Endothelial cell (in vitro differentiated cells): ENCODE measurements around the gene ST3GAL2. TPM values are rescaled to one million over a fixed set of nuclear protein-coding genes. Genes with fewer than 3 reads are reported as not detected.

Source experiments
- DNase-seq: peaks from one replicate; pipeline ENCODE4 v3.0.0; 2021; ENCODE audit warnings: low spot score
- H3K27ac Mint-ChIP-seq: one replicate; pipeline ENCODE4 v1.8.0; 2021; ENCODE audit warnings: mixed read lengths, inconsistent platforms; ENCODE audit not compliant: unreplicated experiment
- H3K27me3 Mint-ChIP-seq: one replicate; pipeline ENCODE4 v1.8.0; 2021; ENCODE audit warnings: mild to moderate bottlenecking, moderate library complexity, mixed read lengths, inconsistent platforms; ENCODE audit not compliant: unreplicated experiment
- H3K36me3 Mint-ChIP-seq: one replicate; pipeline ENCODE4 v1.8.0; 2021; ENCODE audit warnings: mild to moderate bottlenecking, low read depth, mixed read lengths, inconsistent platforms; ENCODE audit not compliant: unreplicated experiment
- H3K4me1 Mint-ChIP-seq: one replicate; pipeline ENCODE4 v1.8.0; 2021; ENCODE audit warnings: mild to moderate bottlenecking, mixed read lengths, inconsistent platforms; ENCODE audit not compliant: unreplicated experiment
- H3K4me3 Mint-ChIP-seq: one replicate; pipeline ENCODE4 v1.8.0; 2021; ENCODE audit warnings: mild to moderate bottlenecking, mixed read lengths, inconsistent platforms; ENCODE audit not compliant: unreplicated experiment
- H3K9me3 Mint-ChIP-seq: one replicate; pipeline ENCODE4 v1.8.0; 2021; ENCODE audit warnings: mixed read lengths, inconsistent platforms; ENCODE audit not compliant: unreplicated experiment
- long read RNA-seq: library from polyadenylated mRNA; unstranded; transcript quantifications from one replicate; pipeline ENCODE4 v2.0.0, GENCODE V29; 2020; ENCODE audit not compliant: unreplicated experiment
- total RNA-seq: library from RNA; stranded (reverse); fragmentation: NEBNext Ultra II Directional; extraction: Animal tissue kit (Norgen Biotek cat#: 25700); gene quantifications from one replicate; pipeline ENCODE4 v1.2.1, GENCODE V29; 2021; ENCODE audit not compliant: unreplicated experiment
- TF ChIP-seq, protein P1 (sequence below): fragments of 200-600 bp; sonication (generic); IDR thresholded peaks from one replicate; pipeline ENCODE4 v1.5.0; 2021; ENCODE audit warnings: antibody characterized with exemption; ENCODE audit not compliant: unreplicated experiment

ST3GAL2 gene, protein sequence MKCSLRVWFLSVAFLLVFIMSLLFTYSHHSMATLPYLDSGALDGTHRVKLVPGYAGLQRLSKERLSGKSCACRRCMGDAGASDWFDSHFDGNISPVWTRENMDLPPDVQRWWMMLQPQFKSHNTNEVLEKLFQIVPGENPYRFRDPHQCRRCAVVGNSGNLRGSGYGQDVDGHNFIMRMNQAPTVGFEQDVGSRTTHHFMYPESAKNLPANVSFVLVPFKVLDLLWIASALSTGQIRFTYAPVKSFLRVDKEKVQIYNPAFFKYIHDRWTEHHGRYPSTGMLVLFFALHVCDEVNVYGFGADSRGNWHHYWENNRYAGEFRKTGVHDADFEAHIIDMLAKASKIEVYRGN
- total RNA-seq, result 87.0 TPM
- long read RNA-seq, full-length matches to known transcripts, result 4 of 7 reads
- long read RNA-seq, partial matches to known transcripts, result 0 of 7 reads
- long read RNA-seq, other reads (novel, unspliced or antisense), result 3 of 7 reads

DNA sequence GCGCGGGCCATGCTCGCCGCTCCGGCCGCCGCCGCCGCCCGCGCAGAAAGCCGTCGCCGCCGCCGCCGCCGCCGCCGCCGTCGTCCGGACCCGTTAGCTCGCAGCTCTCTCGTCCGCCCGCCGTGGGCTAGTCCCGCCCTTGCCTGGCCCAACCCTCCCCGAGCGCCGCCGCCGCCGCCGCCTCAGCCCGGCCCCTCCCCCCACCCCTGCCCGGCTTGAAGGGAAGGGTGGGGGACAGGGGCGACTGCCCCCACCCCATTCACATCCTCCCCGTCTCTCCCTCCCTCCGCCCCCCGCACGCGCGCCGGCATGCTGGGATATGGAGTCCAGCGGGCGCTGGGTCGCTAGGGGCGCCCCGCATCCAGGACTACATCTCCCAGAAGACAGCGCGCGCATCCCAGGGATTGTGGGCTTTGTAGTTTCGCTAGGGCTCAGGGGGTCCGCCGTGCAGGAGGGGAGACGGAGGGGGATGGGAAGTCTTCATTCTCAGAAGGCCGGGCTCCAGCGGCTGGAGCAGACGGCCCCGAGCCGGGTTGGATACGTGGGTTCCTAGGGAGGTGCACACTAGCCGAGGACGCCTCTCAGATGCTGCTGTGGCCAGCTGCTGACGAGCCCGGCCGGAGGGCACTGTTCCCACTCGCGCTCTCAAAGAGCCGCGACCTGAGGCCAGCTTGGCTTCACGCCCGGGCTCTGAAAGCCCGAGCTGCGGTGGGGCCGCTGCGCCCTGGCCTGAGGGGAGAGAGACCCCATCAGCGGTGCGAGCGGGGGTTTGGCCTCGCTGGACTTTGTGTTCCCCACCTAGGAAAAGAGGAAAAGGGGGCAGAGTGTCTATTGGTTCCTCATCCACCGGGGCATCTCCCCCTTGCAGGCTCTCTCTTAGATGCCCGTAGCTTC lies at the start of gene ST3GAL2:
Gene ST3GAL2 (minus strand): TSS at position 132 of the 894 bp plus-strand sequence. CDS start 40,570 bp downstream, outside the sequence.
- Mint-ChIP-seq H3K27me3 (peaks cover 10% of the 10 kb centered on the region), H3K27ac (peak within 1 kb of the TSS; percentile 83), H3K36me3 (peaks cover 7% of the 10 kb centered on the region), H3K4me3 (peak within 1 kb of the TSS; percentile 95), H3K9me3 (no peaks in the 10 kb centered on the region), H3K4me1 (peaks cover 22% of the 10 kb centered on the region)
- DNase-seq, result peak; percentile 92
- TF ChIP-seq, protein P1, sequence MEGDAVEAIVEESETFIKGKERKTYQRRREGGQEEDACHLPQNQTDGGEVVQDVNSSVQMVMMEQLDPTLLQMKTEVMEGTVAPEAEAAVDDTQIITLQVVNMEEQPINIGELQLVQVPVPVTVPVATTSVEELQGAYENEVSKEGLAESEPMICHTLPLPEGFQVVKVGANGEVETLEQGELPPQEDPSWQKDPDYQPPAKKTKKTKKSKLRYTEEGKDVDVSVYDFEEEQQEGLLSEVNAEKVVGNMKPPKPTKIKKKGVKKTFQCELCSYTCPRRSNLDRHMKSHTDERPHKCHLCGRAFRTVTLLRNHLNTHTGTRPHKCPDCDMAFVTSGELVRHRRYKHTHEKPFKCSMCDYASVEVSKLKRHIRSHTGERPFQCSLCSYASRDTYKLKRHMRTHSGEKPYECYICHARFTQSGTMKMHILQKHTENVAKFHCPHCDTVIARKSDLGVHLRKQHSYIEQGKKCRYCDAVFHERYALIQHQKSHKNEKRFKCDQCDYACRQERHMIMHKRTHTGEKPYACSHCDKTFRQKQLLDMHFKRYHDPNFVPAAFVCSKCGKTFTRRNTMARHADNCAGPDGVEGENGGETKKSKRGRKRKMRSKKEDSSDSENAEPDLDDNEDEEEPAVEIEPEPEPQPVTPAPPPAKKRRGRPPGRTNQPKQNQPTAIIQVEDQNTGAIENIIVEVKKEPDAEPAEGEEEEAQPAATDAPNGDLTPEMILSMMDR, result no peak

DNA sequence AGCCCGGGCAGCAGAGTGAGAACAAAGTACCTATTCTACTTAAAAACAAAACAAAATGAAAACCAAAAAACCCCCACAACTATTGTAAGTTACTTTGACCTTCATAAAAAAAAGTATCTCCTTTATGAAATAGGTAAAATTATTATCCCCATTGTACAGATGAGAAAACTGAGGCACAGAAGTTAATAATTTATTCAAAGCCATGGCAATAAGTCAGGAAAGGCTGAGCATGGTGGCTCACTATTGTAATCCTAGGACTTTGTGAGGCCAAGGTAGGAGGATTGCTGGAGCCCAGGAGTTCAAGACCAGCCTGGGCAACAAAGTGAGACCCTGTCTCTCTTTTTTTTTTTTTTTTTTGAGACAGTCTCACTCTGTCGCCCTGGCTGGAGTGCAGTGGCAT lies 46.0 kb upstream of the ST3GAL2 start:
- Mint-ChIP-seq H3K27ac (no peak overlapping the region), H3K4me1 (peaks cover 2% of the 10 kb centered on the region), H3K9me3 (no peaks in the 10 kb centered on the region), H3K36me3 (peaks cover 23% of the 10 kb centered on the region), H3K4me3 (no peak overlapping the region), H3K27me3 (peaks cover 10% of the 10 kb centered on the region)
- DNase-seq, result no peak
- TF ChIP-seq, protein P1, result no peak

DNA sequence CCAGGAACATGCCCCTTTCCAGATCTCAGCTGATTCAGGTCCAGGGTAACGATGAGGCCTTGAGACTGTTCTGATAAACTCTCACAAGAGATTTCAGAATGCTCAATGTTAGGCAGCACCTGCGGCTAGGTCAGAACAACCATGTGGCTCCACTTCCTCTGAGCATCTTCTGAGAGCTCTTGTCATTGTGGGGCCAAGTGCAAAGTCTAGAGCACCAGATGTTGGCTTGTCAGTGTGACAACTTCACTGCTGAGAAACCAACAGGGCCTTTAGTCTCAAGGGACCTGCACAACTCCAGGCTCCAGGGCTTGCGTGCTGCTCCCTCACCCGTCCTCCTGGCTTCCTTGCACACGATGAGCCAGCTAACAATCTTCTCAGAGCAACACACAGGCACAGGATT lies 44.5 kb upstream of the ST3GAL2 start:
- no peaks in the 10 kb centered on the region for H3K4me1 Mint-ChIP-seq
- TF ChIP-seq, protein P1, result no peak
- H3K9me3 Mint-ChIP-seq, result no peaks in the 10 kb centered on the region
- H3K36me3 Mint-ChIP-seq, result peaks cover 19% of the 10 kb centered on the region
- H3K4me3 Mint-ChIP-seq, result no peak overlapping the region
- H3K27me3 Mint-ChIP-seq, result peaks cover 10% of the 10 kb centered on the region
- DNase-seq, result no peak
- no peak overlapping the region for H3K27ac Mint-ChIP-seq

DNA sequence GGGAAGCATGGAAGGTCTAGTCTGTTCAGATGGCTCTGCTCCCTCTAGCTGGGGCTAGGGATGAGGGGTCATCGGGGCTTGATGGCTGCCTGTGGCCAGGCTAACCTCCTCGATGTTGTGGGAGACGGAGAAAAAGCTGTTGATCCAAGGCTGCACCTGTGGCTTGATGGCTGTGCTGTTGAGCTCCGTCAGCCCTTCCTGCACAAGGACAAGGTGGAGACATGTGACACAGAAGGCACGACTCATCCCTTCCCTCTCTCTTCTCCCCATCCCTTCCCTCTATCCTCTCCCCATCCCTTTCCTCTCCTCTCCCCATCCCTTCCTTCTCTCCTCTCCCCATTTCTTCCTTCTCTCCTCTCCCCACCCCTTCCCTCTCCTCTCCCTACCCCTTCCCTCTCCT lies 43.7 kb upstream of the ST3GAL2 start:
- H3K27me3 Mint-ChIP-seq, result peaks cover 11% of the 10 kb centered on the region
- H3K9me3 Mint-ChIP-seq, result no peaks in the 10 kb centered on the region
- TF ChIP-seq, protein P1, result no peak
- DNase-seq, result no peak
- peaks cover 19% of the 10 kb centered on the region for H3K36me3 Mint-ChIP-seq
- H3K4me3 Mint-ChIP-seq, result peak overlapping the region; percentile 44
- H3K27ac Mint-ChIP-seq, result no peak overlapping the region
- H3K4me1 Mint-ChIP-seq, result no peaks in the 10 kb centered on the region
